Measurements from ENCODE around the gene BEAN1.
"Not testable (repeated sequence)": the region's sequence is repeated elsewhere in the genome, so short reads cannot be mapped to it uniquely, and the experiment has no call there.

Gene BEAN1

GRCh38 chr16:66510298-66510697 is 83.2 kb downstream of the BEAN1 start:
- no peak for DNase-seq

DNA sequence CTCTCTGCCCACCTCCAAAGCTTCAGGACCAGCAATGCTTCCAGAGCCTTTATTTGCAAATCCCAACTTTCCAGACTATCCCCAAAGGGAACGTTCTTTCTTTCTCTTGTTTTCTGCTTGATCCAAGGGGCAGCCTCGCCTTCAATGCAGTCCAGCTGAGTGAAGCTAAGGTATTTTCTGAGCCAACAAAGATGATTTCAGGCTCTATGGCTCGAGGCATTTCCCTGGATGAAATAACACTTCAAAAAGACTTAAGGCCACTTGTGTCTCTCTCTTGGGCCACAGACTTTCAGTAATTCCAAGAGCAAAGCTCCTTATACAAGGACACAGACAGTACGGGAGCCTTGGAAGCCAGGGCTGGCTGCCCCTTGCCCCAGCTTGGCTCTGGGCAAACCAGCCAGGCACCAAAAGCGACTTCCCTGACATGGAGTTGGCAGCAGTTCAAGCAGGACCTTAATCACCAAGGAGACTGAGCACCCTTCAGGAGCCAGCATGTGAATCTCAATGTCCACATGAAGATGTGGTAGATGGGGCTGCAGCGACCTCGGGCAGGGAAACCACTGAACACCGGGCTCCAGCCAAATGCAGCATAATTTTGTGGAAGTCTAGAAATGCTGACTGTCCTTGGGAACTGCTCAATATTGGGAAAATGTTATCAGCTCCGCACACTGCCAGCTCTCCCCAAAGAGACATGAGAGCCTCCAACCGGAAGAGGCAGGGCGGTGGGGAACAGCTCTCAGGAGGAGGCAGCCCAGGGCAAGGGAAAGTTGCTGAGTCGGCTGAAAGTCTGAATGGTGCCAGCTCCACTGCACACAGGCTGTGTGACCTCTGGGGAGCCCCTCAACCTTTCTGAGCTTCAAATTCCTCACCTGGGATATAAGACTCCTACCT is 83.9 kb downstream of the BEAN1 start:
- DNase-seq, result no peak

DNA sequence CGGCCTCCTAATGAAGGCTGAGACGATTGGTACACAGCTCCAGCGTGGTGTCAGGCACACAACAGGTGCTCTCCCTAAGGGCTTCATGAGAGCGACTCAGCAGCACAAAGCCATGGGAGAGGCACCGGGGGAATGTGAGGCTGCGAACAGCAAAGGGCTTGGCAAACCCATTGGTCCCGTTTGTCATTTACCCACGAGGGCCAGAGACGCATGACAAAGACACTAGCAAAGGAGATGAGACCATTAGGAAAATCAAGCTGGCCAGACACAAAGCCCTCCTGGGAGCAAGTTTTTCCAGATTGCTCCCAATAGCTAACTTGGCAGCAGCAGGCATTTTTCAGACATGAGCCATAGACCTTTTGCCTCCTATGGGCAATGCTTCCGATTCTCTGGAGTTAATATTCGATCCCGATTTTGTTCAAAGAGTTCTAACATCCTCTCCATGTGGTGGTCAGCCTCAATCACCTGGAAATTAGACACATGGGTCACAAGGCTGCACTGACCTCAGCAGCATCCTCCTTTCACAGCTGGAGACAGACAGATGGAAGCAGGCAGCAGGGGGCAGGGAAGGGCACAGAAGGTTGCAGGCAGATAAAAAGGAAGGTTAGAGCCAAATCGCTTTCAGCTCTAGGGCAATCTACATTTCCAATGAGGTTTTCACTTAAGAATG is 84.6 kb downstream of the BEAN1 start:
- no peak for DNase-seq

- DNase-seq, result no peak
Observed at GRCh38 chr16:66512272-66513110, 85.4 kb downstream of the BEAN1 start.

DNA sequence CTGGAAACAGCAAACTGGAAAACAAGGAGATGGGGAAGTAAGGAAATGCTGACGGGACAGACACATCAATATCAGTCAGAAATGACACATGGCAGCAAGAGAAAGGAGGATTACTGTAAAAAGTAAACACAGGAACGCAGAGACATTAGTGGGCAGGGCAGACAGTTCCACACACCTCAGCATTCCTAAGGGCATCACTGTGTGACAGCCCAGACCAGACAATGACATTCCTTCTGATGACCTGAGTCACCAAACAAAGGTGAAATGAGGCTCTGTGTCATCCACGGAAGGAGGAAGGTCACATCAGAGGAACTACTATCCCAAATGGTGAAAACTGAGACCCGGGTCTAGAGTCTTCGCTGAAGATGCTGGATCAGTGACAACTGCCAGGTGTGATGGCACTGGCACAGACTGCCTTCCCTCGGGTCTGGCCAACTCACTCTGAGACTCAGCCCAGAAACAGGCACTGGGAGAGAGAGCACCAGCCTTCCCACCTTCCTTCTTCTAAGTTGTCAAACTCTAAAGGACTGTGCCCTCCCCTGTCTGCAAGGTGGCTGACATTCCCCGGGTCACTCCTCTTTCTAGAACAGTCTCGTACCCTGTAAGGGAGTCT is 86.1 kb downstream of the BEAN1 start:
- no peak for DNase-seq

GRCh38 chr16:66514391-66514790 is 87.3 kb downstream of the BEAN1 start:
- DNase-seq, result not testable (repeated sequence)

DNA sequence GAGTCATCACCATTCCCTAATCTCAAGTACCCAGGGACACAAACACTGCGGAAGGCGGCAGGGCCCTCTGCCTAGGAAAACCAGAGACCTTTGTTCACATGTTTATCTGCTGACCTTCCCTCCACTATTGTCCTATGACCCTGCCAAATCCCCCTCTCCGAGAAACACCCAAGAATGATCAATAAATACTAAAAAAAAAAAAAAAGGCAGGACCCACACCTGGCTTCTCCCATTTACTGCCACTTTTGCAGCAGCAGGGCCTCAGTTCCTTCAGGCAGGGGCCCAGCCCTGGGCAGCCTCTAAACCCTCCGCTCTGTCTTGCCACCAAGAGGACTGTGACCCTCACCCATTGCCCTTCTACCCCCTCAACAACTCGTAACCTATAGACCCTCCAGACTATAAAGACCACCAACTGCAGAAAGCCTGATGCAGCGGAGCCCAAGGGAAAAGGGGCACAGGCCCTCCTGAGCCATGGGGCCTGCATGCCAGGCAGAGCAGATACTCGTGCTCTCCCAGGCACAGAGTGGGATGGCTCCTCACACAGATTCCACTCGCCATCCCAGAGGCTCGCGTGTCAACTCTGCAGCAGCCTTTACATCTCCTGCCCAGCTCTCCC is 88.0 kb downstream of the BEAN1 start:
- DNase-seq, result not testable (repeated sequence)

DNA sequence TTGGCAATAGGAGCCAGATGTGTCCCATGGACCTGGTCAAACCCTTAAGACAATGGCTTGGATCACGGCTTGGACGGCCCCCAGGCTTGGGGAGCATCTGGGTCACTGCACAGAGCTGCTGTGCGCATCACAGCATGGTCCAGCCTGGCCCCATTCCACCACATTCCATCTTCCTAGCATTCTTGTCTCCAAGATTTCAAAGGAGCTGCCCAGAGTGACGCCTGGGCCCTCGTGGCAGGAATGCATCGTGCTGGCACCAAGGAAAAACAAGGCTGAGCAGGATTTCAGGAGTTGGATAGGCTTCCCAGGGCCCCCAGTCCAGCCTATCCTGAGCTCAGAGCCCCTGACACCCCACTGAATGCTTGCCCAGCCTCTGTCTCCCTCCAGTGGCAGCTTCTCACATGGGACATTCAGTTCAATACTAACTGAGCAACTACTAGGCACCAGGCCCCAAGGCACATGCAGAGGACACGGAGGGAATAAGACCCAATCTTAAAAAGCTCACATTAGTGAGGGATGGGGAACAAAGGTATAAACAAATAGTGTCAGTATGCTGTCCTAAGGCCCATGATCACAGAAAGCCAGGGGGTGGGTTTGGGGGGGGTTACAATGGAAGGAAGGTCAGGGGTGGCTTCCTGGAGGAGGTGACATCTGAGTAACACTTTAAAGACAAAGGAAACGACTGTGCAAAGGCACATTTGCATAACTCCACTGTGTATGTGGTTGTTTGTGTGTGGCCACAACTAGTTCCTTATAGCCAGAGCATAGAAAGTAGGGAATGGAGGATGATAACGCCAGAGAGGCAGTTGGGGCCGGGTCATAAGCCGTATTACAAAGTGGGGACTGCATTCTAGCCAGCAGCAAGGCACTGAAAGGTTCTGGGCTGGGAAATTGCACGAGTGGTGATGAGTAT is 88.8 kb downstream of the BEAN1 start:
- peak; percentile 49 for DNase-seq

- DNase-seq, result no peak
Observed at GRCh38 chr16:66516509-66516807, 89.4 kb downstream of the BEAN1 start.

DNA sequence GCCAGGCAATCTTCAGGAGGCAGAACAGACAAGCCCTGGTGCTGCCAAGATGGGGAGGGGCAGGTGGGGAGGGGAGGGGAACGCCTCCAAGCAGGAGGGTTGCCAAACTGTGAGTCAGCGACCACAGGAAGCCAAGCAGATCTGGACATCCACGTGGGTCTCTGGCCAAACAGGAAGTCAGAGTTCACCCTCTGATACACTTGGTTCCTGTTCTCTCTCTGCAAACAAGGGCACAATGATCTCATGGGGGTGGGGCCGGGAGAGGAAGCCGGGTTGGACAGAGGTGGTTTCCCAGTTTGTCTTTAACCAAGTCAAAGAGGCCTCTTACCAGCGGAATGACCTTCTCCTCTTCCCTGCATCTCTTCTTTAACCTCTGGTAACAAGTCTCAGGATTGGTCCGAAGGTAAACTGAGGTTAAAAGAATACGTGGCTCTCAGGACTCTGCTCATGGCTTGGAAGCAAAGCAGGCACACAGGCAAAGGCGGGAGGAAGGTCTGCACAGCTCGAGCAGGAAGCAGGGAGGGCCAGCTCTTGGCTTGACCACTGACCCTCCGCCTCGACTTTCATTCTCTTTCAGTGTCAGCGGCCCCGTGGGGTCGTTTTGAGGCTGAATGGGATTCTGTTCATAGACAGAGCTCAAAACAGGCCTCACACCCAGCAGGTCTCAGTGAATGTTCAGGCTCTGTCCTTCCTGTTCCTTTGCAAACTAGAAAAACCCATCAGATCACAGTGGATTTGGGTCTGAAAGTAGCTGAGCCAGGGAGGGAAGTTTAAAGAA is 89.9 kb downstream of the BEAN1 start:
- peak; percentile 87 for DNase-seq

DNA sequence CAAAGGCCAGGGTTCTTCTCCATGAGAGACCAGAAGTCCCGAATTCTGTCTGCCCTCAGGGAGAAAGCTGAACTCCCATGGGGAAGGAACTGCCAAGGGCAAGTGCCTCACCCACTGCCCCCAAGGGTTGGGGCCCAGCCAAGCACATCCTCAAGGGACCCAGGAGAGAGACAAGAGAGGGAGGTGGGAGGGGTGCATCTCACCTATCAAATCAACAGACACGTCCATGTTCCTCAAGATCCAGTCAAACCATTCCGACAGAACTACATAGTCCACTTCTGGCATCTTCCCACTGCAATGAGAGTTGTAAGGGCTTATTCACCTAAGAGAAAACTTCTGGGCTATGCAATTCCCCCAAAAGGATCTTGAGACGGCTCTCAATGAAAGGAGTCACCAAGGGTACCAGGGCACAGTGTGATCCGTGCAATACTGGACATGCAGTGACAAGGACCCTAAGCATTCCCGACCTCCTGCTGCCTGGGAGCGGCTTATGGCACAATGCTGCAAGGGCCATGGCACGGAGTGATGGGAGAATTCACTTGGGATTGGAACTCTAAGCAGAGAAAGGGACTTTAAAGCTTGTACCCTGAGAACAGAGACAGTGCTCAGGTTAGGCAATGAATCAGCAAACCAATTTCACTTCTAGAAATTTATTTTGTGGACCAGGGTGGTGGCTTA is 90.6 kb downstream of the BEAN1 start:
- no peak for DNase-seq

- no peak for DNase-seq
Observed at GRCh38 chr16:66519482-66520373, 92.6 kb downstream of the BEAN1 start.

DNA sequence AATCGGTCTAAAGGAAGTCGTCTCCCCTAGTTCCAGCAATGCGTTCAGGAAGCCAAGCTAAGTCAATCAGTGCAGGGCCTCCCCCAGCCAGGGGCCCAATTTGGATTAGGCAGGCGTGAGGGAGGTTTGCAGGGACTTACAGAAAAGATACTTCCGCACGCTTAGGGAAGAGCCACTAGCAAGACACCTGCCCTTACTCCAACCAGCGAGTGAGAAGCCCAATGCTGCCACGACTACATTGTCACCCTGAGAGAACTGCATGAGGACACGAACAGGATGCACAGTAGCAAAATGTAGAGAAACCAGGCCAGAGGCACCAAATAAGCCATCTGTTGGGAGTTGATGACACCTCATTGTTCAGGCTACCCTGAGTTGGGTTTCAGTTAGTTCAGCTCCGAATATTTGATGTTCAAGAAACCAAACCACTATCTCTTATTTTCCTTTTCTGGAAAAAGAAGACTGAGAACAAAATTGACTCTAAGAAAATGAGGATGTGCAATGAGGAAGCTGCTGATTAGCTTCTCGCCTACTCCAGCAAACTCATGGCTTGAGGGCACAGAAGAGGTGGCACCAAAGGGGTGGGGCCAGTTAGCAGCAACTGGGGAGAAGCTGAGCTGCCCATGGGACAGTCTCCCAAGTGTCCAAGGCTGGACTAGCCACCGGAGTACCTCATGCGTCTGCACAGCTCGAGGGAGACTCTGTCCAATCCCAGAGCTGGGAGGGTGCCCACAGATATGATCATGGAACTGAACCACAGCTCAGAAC is 93.5 kb downstream of the BEAN1 start:
- no peak for DNase-seq

- no peak for DNase-seq
Observed at GRCh38 chr16:66521252-66521713, 94.2 kb downstream of the BEAN1 start.

DNA sequence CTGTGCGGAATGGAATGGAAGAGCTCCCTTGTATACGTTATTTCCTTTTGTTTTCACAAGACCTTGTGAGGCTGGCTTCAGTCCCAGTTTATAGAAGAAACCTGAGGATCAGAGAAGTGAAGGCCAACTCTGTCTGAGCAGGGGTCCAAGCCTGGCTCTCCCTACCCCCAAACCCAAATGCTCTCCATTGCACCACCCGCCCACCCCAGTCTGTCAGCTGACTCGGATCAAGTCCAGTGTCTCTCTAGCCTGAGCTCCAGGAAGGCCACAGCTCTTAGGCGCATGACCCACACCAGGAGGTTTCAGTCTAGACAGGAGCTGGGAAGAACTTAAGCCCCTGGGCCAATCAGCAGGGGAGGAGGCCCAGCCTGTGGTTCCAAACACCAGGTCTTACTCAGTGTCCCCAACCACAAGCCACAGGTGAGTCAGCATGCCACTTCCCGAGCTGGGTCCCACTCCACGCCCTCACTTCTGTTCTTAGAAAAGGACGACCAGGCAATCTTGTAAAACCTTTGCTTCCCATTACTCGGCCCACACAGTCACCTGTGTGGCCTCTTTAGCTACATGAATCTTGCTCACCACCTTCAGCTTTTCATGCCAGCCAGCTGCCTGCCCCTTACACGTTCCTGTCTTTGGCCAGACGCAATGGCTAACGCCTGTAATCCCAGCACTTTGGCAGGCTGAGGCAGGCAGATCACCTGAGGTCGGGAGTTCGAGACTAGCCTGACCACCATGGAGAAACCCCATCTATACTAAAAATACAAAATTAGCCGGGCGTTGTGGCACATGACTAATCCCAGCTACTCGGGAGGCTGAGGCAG is 95.1 kb downstream of the BEAN1 start:
- peak; percentile 97 for DNase-seq

- no peak for DNase-seq
Observed at GRCh38 chr16:66522816-66523590, 95.9 kb downstream of the BEAN1 start.

All from stimulated activated CD4-positive, alpha-beta T cell treated with anti-CD3 and anti-CD28 coated beads, Interleukin-15, amount 100 ng/mL, for 24 hours (primary cell).